Measurements from ENCODE around the gene PRUNE1.

PRUNE1 gene, protein sequence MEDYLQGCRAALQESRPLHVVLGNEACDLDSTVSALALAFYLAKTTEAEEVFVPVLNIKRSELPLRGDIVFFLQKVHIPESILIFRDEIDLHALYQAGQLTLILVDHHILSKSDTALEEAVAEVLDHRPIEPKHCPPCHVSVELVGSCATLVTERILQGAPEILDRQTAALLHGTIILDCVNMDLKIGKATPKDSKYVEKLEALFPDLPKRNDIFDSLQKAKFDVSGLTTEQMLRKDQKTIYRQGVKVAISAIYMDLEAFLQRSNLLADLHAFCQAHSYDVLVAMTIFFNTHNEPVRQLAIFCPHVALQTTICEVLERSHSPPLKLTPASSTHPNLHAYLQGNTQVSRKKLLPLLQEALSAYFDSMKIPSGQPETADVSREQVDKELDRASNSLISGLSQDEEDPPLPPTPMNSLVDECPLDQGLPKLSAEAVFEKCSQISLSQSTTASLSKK

DNA sequence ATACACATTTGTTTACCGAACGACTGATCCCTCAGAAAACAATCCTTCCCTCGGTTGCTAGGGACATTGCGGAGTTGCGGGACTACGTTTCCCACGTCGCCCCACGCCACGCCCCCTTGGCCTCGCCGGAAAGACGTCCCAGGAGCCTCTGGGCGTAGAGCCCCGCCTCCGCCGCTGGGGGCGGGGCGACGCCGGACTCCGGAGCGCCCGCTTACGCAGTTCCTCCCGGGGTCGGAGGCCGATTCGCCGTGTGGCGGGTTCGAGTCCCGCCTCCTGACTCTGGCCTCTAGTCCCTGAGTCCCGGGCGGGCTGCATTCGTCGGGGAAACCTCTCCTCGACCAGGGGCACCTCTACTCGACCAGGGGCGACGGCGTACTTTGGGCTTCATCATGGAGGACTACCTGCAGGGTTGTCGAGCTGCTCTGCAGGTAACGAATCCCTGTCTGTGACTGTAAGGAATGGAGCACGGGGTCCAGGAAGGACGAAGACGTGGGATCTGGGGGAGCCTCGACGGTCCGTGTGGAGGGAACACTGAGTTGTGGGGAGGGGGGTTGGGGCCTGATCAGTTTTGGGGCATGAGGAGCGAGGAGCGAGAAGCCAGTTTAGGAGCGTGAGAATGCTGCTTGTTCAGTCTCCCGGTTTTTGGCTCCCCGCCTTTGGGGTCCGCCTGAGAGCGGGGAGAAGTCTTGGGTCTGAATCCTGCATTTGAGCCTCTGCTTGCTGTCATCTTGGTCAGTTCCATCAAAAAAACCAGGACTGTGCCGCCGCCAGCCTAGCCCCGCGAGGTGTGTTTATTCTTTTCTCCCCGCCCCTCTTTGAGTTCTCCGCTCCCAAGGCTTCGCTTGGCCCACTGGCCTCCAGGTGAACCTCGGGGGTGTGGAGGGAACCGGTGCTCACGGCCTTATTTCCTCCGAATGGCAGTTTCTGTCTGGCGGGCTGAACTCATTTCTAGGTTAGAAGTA is at the start of gene PRUNE1:
TSS of gene PRUNE1 (plus strand) at position 206 of the 962 bp plus-strand sequence. CDS start at position 390, 184 bp downstream.
- Histone ChIP-seq H3K27ac (peak within 1 kb of the TSS; percentile 60), H3K36me3 (ENCODE audit: insufficient read depth, low read length) (0 out of 2 replicates have a peak, but pooled peaks cover 4% of the 10 kb centered on the region), H3K4me3 (peak within 1 kb of the TSS; percentile 94), H3K9ac (ENCODE audit: insufficient read length) (peak within 1 kb of the TSS; percentile 82), H3K9me3 (ENCODE audit: low read depth, low read length) (no peaks in the 10 kb centered on the region)
- TF ChIP-seq POLR2AphosphoS5 (IDR thresholded peaks at IDR 0.05; ENCODE audit: borderline replicate concordance, low read depth, low read length) (peak; percentile 69), EZH2 (IDR thresholded peaks at IDR 0.05) (no peak), FOXP2 (optimal IDR thresholded peaks at IDR 0.05; ENCODE audit: control extremely low read depth, extremely low read length, insufficient read depth) (peak; percentile 95)
- peak; percentile 66 for DNase-seq (ENCODE audit: low read depth, low spot score)

DNA sequence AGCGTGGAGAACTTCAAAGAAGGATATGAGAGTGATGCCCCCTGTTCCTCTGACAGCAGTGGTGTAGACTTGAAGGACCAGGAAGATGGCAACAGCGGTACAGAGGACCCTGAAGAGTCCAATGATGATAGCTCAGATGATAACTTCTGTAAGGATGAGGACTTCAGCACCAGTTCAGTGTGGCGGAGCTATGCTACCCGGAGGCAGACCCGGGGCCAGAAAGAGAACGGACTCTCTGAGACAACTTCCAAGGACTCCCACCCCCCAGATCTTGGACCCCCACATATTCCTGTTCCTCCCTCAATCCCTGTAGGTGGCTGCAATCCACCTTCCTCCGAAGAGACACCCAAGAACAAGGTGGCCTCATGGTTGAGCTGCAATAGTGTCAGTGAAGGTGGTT is 47.6 kb upstream of the PRUNE1 start:
- Histone ChIP-seq H3K9me3 (ENCODE audit: low read depth, low read length) (no peaks in the 10 kb centered on the region), H3K27ac (no peak overlapping the region), H3K9ac (ENCODE audit: insufficient read length) (no peak overlapping the region), H3K36me3 (ENCODE audit: insufficient read depth, low read length) (peaks cover 79% of the 10 kb centered on the region), H3K4me3 (no peak overlapping the region)
- TF ChIP-seq FOXP2 (optimal IDR thresholded peaks at IDR 0.05; ENCODE audit: control extremely low read depth, extremely low read length, insufficient read depth) (no peak), EZH2 (IDR thresholded peaks at IDR 0.05) (no peak), POLR2AphosphoS5 (IDR thresholded peaks at IDR 0.05; ENCODE audit: borderline replicate concordance, low read depth, low read length) (no peak)
- DNase-seq (ENCODE audit: low read depth, low spot score): no peak

DNA sequence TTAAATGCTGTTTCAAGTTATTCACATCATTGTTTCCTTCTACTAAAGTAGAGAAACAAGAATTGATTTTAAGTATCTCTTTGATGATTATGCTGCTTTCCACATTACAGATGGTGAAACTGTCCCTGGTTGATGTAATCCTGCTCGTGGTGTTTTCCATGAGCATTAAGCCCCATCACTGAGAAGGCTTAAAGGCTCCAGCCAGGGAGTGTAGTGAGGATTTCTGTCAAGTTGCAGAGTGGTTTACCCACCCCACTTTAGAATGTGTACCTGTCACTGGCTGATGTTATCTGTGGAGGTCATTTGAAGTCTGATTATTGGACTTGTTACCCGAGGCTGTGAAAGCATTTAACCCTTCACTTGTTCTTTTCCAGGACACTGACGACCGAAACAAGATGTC is 46.5 kb upstream of the PRUNE1 start:
- H3K36me3 ChIP-seq (ENCODE audit: insufficient read depth, low read length): peaks cover 83% of the 10 kb centered on the region
- H3K9ac ChIP-seq (ENCODE audit: insufficient read length): no peak overlapping the region
- no peaks in the 10 kb centered on the region for H3K9me3 ChIP-seq (ENCODE audit: low read depth, low read length)
- no peak overlapping the region for H3K4me3 ChIP-seq
- no peak for DNase-seq (ENCODE audit: low read depth, low spot score)
- 0 out of 2 replicates have a peak overlapping the region, but pooled peaks have one; percentile 36 for H3K27ac ChIP-seq
- no peak for TF ChIP-seq EZH2 (IDR thresholded peaks at IDR 0.05)
- no peak for TF ChIP-seq FOXP2 (optimal IDR thresholded peaks at IDR 0.05; ENCODE audit: control extremely low read depth, extremely low read length, insufficient read depth)
- TF ChIP-seq POLR2AphosphoS5 (IDR thresholded peaks at IDR 0.05; ENCODE audit: borderline replicate concordance, low read depth, low read length): no peak

DNA sequence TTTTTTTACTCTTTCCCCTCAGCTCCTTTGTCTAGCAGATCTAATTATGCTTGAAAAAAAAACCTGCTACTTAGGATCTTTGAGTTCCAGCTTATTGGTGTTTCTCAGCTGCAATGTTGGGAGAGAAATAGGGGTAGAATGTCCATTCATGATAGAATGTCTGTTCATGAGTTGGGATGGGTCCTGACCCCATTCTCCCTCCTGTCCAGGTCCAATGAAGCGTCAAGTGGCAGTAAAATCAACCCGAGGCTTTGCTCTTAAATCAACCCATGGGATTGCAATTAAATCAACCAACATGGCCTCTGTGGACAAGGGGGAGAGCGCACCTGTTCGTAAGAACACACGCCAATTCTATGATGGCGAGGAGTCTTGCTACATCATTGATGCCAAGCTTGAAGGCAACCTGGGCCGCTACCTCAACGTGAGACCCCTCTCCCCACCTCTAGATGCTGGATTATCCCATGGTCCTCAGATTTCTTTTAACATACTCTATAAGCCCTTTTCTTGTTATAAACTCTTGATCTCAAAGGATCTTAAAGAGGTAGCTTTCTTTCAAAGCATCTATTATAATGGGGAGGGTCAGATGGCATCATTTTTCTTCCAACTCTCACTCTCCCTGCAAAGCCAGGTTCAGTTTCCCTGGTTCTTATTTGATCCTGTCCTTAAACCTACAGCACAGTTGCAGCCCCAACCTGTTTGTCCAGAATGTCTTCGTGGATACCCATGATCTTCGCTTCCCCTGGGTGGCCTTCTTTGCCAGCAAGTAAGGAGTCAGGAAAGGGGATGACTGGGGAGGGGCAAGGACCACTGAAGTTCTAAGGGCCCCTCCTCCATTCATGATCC is 44.7 kb upstream of the PRUNE1 start:
- no peak overlapping the region for H3K4me3 ChIP-seq
- no peak for DNase-seq (ENCODE audit: low read depth, low spot score)
- H3K27ac ChIP-seq: no peak overlapping the region
- no peaks in the 10 kb centered on the region for H3K9me3 ChIP-seq (ENCODE audit: low read depth, low read length)
- H3K36me3 ChIP-seq (ENCODE audit: insufficient read depth, low read length): peaks cover 91% of the 10 kb centered on the region
- TF ChIP-seq EZH2 (IDR thresholded peaks at IDR 0.05): no peak
- TF ChIP-seq FOXP2 (optimal IDR thresholded peaks at IDR 0.05; ENCODE audit: control extremely low read depth, extremely low read length, insufficient read depth): no peak
- TF ChIP-seq POLR2AphosphoS5 (IDR thresholded peaks at IDR 0.05; ENCODE audit: borderline replicate concordance, low read depth, low read length): no peak
- no peak overlapping the region for H3K9ac ChIP-seq (ENCODE audit: insufficient read length)

DNA sequence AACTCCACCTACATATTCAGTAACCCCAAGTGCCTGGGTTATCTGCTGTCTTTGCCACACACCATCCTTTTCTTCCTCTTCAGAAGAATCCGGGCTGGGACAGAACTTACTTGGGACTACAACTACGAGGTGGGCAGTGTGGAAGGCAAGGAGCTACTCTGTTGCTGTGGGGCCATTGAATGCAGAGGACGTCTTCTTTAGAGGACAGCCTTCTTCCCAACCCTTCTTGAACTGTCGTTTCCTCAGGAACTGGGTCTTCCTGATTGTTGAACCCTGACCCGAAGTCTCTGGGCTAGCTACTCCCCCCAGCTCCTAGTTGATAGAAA is 44.1 kb upstream of the PRUNE1 start:
- H3K27ac ChIP-seq: no peak overlapping the region
- no peaks in the 10 kb centered on the region for H3K9me3 ChIP-seq (ENCODE audit: low read depth, low read length)
- H3K9ac ChIP-seq (ENCODE audit: insufficient read length): no peak overlapping the region
- no peak overlapping the region for H3K4me3 ChIP-seq
- TF ChIP-seq FOXP2 (optimal IDR thresholded peaks at IDR 0.05; ENCODE audit: control extremely low read depth, extremely low read length, insufficient read depth) (no peak), POLR2AphosphoS5 (IDR thresholded peaks at IDR 0.05; ENCODE audit: borderline replicate concordance, low read depth, low read length) (no peak), EZH2 (IDR thresholded peaks at IDR 0.05) (no peak)
- no peak for DNase-seq (ENCODE audit: low read depth, low spot score)
- H3K36me3 ChIP-seq (ENCODE audit: insufficient read depth, low read length): peaks cover 90% of the 10 kb centered on the region

DNA sequence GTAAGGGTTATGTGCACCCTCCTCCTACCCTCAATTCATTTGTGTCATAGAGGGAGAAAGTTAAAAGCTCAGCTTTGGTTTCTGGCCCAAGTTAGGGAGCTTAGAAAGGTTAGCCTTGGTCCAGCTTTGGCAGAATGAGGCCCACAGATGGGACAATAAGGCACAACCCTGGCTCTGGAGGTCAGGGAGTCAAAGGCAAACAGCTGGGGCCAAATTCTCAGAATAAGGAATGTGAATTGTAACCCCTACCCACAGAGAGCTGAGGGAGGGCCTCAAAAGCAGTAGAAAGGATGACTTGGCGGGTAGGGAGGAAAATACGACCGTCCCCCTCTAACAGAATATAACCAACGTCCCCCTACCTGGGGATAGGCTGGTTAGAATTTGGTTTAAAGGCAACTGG is 42.6 kb upstream of the PRUNE1 start:
- H3K36me3 ChIP-seq (ENCODE audit: insufficient read depth, low read length): peaks cover 77% of the 10 kb centered on the region

DNA sequence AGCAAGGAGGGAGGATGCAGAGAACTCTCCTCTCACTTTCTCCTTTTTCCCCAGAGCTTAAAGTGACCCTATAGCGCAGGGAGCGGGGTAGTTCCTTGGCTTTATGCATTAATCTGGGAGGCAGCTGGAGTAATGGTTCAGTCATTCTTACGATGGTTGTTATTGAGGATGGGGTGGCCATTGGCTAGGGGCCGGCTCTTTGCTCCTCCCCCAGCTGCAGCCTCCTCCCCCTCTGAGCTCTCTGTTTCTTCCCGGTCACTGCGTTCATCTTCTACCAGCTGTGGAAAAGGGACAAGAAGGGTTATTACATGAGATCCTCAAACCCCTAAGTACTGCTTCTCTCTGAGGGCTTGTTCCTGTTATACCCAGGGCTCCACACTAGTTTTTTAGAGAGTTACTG is 42.2 kb upstream of the PRUNE1 start:
- DNase-seq (ENCODE audit: low read depth, low spot score): no peak
- Histone ChIP-seq H3K9ac (ENCODE audit: insufficient read length) (no peak overlapping the region), H3K27ac (no peak overlapping the region), H3K4me3 (no peak overlapping the region), H3K36me3 (ENCODE audit: insufficient read depth, low read length) (peaks cover 73% of the 10 kb centered on the region), H3K9me3 (ENCODE audit: low read depth, low read length) (no peaks in the 10 kb centered on the region)
- TF ChIP-seq FOXP2 (optimal IDR thresholded peaks at IDR 0.05; ENCODE audit: control extremely low read depth, extremely low read length, insufficient read depth): no peak
- no peak for TF ChIP-seq EZH2 (IDR thresholded peaks at IDR 0.05)
- no peak for TF ChIP-seq POLR2AphosphoS5 (IDR thresholded peaks at IDR 0.05; ENCODE audit: borderline replicate concordance, low read depth, low read length)

More for the DNA sequence above, 42.6 kb upstream of the PRUNE1 start:
- Histone ChIP-seq H3K27ac (0 out of 2 replicates have a peak overlapping the region, but pooled peaks have one; percentile 25), H3K9me3 (ENCODE audit: low read depth, low read length) (no peaks in the 10 kb centered on the region), H3K9ac (ENCODE audit: insufficient read length) (no peak overlapping the region), H3K4me3 (no peak overlapping the region)
- DNase-seq (ENCODE audit: low read depth, low spot score): no peak
- no peak for TF ChIP-seq FOXP2 (optimal IDR thresholded peaks at IDR 0.05; ENCODE audit: control extremely low read depth, extremely low read length, insufficient read depth)
- no peak for TF ChIP-seq POLR2AphosphoS5 (IDR thresholded peaks at IDR 0.05; ENCODE audit: borderline replicate concordance, low read depth, low read length)
- TF ChIP-seq EZH2 (IDR thresholded peaks at IDR 0.05): no peak
